Pancreas (tissue), 10 donors: ENCODE data around the gene THRA. TPM values are rescaled to one million over a fixed set of nuclear protein-coding genes. Genes with fewer than 3 reads are reported as not detected.

Experiments used
- ATAC-seq, 4 donors: fragments of 200-7000 bp; cut with Tn5 transposase; one replicate each; pipeline versions ENCODE4 v1.8.0 to v1.9.1; 2020; ENCODE audit warnings: mild to moderate bottlenecking in 4 of 4, moderate library complexity in 4 of 4
- DNase-seq, 6 donors: peaks; one replicate each; pipeline ENCODE4 v3.0.0-alpha.2; 2020
- FAIRE-seq: peaks from 2 replicates; lab custom pipeline; 2012; peaks lifted over from hg19 to GRCh38; lab: Jason Lieb, UNC
- H3K27ac ChIP-seq, 4 donors: fragments of 200-600 bp; sonication (generic); 1 replicate in 3 of 4; 2 replicates in 1 of 4; pipeline versions ENCODE4 v1.5.0 to v1.8.0; 2020
- H3K27me3 ChIP-seq, 4 donors: fragments of 200-600 bp; one replicate each; pipeline ENCODE4 v1.8.0; 2021
- H3K36me3 ChIP-seq, 3 donors: fragments of 200-600 bp; sonication (generic) in 1 of 3; one replicate each; pipeline versions ENCODE4 v1.5.0 to v1.8.0; 2020 to 2021
- H3K4me1 ChIP-seq, 3 donors: fragments of 200-600 bp; one replicate each; pipeline ENCODE4 v1.8.0; 2021
- H3K4me3 ChIP-seq, 4 donors: fragments of 200-600 bp; sonication (generic) in 2 of 4; one replicate each; pipeline versions ENCODE4 v1.5.0 to v1.8.0; 2020 to 2021
- H3K9me3 ChIP-seq, 4 donors: fragments of 200-600 bp; one replicate each; pipeline ENCODE4 v1.8.0; 2021
- WGBS, 2 donors: extraction: QIAGEN DNeasy Blood & Tissue Kit; methylation state at CpG; one replicate each; pipeline ENCODE4 v1.1.7; 2013; 5-methylcytosine and 5-hydroxymethylcytosine counted together
- intact Hi-C, 3 donors: fragments of 100-400 bp; cut with DNase I; formaldehyde crosslinking; loops; one replicate each; pipeline versions ENCODE4 v1.11.1 to v1.14.2; 2022
- polyA plus RNA-seq, 2 donors: library from polyadenylated mRNA; stranded (reverse); fragments of 200-250 nt; gene quantifications; one replicate each; pipeline ENCODE4 v1.2.3, GENCODE V29; 2013
- total RNA-seq, 6 donors: library from RNA; stranded (reverse); fragmentation: NEBNext Ultra II Directional in 4 of 6; extraction: Animal tissue kit (Norgen Biotek cat#: 25700) in 4 of 6; gene quantifications; one replicate each; pipeline versions ENCODE4 v1.2.1 to v1.2.4, GENCODE V29; 2021 to 2023
- TF ChIP-seq, protein P1 (sequence below), 4 donors: fragments of 200-600 bp; sonication (generic) in 3 of 4; IDR thresholded peaks; one replicate each; pipeline versions ENCODE4 v1.5.0 to v1.8.0; 2021; ENCODE audit warnings: antibody characterized with exemption in 4 of 4
- donor health status: healthy with polysubstance abuse.
- donor health status: DM: no; HTN: no; CAD: no; lungs with moderate emphysema.
- donor health status: DM: no; HTN: no; CAD: no.
- donor health status: control.
- donor health status: control.
- donor health status: Bipolar disorder and iron deficiency.
- donor health status: DM: yes; HTN: yes; CAD: no.
- donor health status: DM: no; HTN: no; CAD: no.
- donor health status: DM: no; HTN: no; CAD: no.
- donor health status: DM: yes; HTN: yes; CAD: no.

The THRA gene
- total and polyA plus RNA-seq, 8 donors, result 13.8 to 35.7 (median 22.6) TPM

DNA sequence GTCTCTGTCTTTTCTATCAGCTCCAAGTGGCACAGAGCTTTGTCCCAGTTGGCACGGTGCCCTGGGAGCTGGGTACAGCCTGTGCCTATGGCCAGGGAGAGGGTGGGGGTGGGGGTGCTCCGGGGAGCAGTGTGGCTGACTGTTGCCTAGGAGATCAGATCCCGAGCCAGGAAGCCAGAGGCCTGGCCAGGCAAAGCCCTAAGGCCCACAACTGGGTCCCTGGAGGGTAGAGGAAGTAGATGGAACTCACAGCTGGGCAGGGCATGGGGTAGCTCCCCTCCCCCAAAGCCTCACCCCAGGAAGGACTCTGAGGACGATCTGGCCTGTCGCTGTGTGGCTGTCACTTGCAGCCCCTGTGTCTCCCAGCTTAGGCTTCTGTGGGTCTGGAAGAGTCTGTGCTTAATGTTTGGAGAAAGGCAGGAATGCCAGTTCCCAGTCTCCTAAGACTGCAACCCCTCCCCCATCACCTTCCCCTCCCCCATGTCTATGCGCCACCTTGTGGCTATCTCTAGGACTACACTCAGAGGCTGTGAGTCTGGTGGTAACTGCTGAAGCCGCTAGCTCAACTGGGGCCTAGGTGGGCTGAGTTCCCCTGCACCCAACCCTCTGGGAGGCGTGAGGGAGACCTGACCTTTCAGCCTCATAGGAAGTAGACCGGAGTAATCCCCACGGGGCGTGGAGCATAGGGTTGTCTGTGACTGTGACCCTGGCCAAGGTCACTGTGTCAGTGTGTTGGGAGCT lies 12.6 kb downstream of the THRA start:
- Histone ChIP-seq H3K36me3 (peaks cover 0 to 4% (median 0%) of the 10 kb centered on the region in 3 donors), H3K4me1 (peaks cover 55 to 63% (median 59%) of the 10 kb centered on the region in 3 donors), H3K9me3 (no peaks in the 10 kb centered on the region), H3K27ac (peak overlapping the region; percentile 71 to 91 (median 82)), H3K27me3 (no peaks in the 10 kb centered on the region), H3K4me3 (no peak overlapping the region)
- DNase-seq (peak; percentile 86 to 98 (median 90)), ATAC-seq (peak; percentile 52 to 72 (median 66)), FAIRE-seq (no peak)
- intact Hi-C loops, result no loop called here
- TF ChIP-seq, protein P1, sequence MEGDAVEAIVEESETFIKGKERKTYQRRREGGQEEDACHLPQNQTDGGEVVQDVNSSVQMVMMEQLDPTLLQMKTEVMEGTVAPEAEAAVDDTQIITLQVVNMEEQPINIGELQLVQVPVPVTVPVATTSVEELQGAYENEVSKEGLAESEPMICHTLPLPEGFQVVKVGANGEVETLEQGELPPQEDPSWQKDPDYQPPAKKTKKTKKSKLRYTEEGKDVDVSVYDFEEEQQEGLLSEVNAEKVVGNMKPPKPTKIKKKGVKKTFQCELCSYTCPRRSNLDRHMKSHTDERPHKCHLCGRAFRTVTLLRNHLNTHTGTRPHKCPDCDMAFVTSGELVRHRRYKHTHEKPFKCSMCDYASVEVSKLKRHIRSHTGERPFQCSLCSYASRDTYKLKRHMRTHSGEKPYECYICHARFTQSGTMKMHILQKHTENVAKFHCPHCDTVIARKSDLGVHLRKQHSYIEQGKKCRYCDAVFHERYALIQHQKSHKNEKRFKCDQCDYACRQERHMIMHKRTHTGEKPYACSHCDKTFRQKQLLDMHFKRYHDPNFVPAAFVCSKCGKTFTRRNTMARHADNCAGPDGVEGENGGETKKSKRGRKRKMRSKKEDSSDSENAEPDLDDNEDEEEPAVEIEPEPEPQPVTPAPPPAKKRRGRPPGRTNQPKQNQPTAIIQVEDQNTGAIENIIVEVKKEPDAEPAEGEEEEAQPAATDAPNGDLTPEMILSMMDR (IDR thresholded peaks at IDR 0.05), result peak; percentile 69 to 79 (median 76)
- 2% methylated on average over 11 of the region's 11 CpGs for WGBS, 2 donors

DNA sequence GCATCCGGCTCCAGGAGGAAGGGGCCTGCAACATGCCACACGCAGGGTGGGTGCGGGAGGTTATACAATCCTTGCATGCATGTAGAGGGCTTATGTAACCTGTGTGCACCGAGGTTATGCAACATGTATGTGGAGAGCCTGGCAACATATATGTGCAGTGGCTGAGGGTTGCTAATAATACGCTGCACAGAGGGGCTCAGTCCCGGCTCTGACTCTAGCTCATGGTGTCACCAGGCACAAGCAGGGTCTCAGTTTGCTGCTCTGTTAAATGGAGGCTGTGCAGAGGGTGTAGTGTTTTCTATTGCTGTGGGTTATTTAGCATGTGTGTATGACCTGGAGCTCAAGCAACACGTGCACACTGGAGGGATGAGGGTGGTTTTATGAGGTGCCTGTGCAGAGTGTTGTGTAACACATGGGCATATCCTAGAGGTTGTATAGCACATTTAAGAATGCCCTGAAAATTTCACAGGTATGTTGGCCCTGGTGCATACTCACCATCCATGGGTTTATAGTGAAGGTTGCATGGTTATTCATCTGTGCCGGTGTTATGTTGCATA lies 13.3 kb downstream of the THRA start:
- intact Hi-C loops, result no loop called here
- Histone ChIP-seq H3K27me3 (no peaks in the 10 kb centered on the region), H3K4me1 (peaks cover 52 to 57% (median 53%) of the 10 kb centered on the region in 3 donors), H3K27ac (peak overlapping the region; percentile 71 to 91 (median 82)), H3K36me3 (peaks cover 0 to 4% (median 0%) of the 10 kb centered on the region in 3 donors), H3K9me3 (no peaks in the 10 kb centered on the region), H3K4me3 (no peak overlapping the region)
- WGBS, 2 donors, result 26 to 32% methylated on average over 8 of the region's 8 CpGs
- no peak for ATAC-seq
- TF ChIP-seq, protein P1 (IDR thresholded peaks at IDR 0.05), result no peak
- DNase-seq, result no peak
- no peak for FAIRE-seq

DNA sequence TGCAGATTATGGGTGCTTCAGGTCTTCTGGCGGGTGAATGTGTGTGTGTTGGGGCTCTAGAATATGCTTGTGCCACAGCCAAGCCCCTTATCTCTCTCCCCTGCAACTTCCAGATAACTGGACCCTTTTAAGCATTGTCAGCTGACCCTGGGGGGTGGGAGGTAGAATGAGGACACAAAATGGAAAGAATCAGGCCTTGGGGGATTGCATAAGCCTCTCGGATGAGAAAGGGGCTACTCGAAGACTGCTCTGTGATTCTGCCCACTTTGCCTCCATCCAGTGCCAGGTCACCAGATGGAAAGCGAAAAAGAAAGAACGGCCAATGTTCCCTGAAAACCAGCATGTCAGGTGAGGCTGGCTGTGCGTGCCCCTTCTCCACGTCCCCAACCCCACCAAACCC lies 13.8 kb downstream of the THRA start:
- 66 to 77% methylated on average over 7 of the region's 7 CpGs for WGBS, 2 donors

DNA sequence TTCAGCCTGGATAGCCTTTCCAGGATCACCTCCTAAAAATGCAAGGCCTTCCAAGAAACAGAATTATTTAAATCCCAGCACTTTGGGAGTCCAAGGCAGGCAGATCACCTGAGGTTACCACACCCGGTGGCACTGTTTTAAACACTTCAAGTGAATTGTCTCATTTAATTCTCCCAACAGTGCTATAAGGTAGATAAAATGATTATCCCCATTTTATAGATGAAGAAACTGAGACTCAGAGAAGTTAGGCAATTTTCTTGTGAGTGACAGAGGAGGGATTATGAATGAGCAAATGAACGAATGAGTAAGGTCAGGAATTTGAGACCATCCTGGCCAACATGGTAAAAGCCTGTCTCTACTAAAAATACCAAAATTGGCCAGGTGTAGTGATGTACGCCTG lies 16.8 kb downstream of the THRA start:
- no peak for ATAC-seq
- Histone ChIP-seq H3K27me3 (no peaks in the 10 kb centered on the region), H3K36me3 (peaks cover 0 to 12% (median 10%) of the 10 kb centered on the region in 3 donors), H3K27ac (no peak overlapping the region), H3K4me1 (peaks cover 19 to 22% (median 20%) of the 10 kb centered on the region in 3 donors), H3K4me3 (no peak overlapping the region), H3K9me3 (no peaks in the 10 kb centered on the region)
- FAIRE-seq, result no peak
- WGBS, 2 donors, result 84 to 92% methylated on average over 3 of the region's 3 CpGs
- no peak for DNase-seq
- TF ChIP-seq, protein P1 (IDR thresholded peaks at IDR 0.05), result no peak
- intact Hi-C loops, result no loop called here

More for the DNA sequence above, 13.8 kb downstream of the THRA start:
- Histone ChIP-seq H3K27ac (peak overlapping the region in 2 of 4 donors; percentile 3 to 87), H3K27me3 (no peaks in the 10 kb centered on the region), H3K9me3 (no peaks in the 10 kb centered on the region), H3K4me3 (no peak overlapping the region), H3K36me3 (peaks cover 0 to 4% (median 0%) of the 10 kb centered on the region in 3 donors), H3K4me1 (peaks cover 47 to 51% (median 47%) of the 10 kb centered on the region in 3 donors)
- TF ChIP-seq, protein P1 (IDR thresholded peaks at IDR 0.05), result no peak
- intact Hi-C loops, result no loop called here
- no peak for ATAC-seq
- peak in 1 of 6 donors; percentile 10 for DNase-seq
- no peak for FAIRE-seq
